ENCODE data around the gene PRRC1. TPM values are rescaled to one million over a fixed set of nuclear protein-coding genes. Genes with fewer than 3 reads are reported as not detected.

Gene PRRC1
- total RNA-seq, 2 experiments from 2014 or later = 35.8 to 47.1 TPM

- H3K36me3 Mint-ChIP-seq (ENCODE audit: low read depth) = peaks cover 38% of the 10 kb centered on the region
- no peak overlapping the region for H3K27ac Mint-ChIP-seq
- DNase-seq = no peak
- intact Hi-C loops (cut with DNase I, micrococcal nuclease) = no loop called here
- peaks cover 7% of the 10 kb centered on the region for H3K4me1 Mint-ChIP-seq
- ATAC-seq = no peak
- ChIA-PET CTCF (interaction anchor here (1.2 kb wide), 1 partner anchor 10 kb away, joined by 3 read pairs; no protein-coding TSS in a partner anchor), POLR2A (interaction anchor here (0.6 kb wide), 1 partner anchor 318 kb away, joined by 3 read pairs; no protein-coding TSS in a partner anchor)
- peaks cover 2% of the 10 kb centered on the region for H3K9me3 Mint-ChIP-seq (ENCODE audit: low read depth)
- no peak overlapping the region for H3K4me3 Mint-ChIP-seq
- no peaks in the 10 kb centered on the region for H3K27me3 Mint-ChIP-seq
Measured at GRCh38 chr5:127549551-127549950, 32.1 kb downstream of the PRRC1 start.

DNA sequence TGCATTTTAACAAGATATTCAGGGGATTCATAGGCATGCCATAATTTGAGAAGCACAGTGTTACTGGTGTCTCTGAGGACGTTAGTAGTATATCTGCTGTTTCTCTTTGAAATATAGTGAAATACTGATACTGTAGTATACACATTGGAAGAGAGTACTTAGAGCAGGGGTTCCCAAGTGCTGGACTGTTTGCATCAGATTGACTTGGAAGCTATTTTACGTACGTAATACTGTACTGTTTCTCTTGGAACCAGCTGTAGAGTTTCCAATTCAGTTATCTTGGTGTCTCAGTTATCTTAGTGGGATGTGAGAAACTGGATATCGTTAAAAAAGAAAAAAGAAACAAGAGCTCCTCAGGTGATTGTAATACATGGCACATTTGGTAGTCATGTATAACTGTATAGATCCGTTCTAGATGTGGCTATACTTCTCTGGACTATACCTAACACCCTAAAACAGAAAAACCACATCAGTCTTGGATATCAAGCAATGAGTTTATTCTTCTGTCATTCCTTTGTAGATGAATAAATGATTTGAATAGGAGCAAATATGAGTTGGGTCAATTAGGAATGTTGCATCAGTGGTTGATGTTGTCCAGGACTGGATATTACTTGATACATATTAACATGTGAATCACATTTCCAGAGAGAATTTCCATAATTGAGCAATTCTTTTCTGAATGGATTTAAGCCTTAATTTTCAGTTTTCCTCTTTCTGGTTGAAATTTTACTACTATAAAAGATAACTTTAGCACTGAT lies 33.4 kb downstream of the PRRC1 start:
- intact Hi-C loops (cut with DNase I, micrococcal nuclease) = no loop called here
- peaks cover 32% of the 10 kb centered on the region for H3K36me3 Mint-ChIP-seq (ENCODE audit: low read depth)
- H3K4me1 Mint-ChIP-seq = peaks cover 5% of the 10 kb centered on the region
- no peaks in the 10 kb centered on the region for H3K9me3 Mint-ChIP-seq (ENCODE audit: low read depth)
- no peak overlapping the region for H3K27ac Mint-ChIP-seq
- no peaks in the 10 kb centered on the region for H3K27me3 Mint-ChIP-seq
- no peak overlapping the region for H3K4me3 Mint-ChIP-seq
- ATAC-seq (no peak), DNase-seq (no peak)
- ChIA-PET CTCF (interaction anchor here (1.2 kb wide), 1 partner anchor 9 kb away, joined by 3 read pairs; no protein-coding TSS in a partner anchor), POLR2A (interaction anchor here (0.7 kb wide), 1 partner anchor 315 kb away, joined by 4 read pairs; no protein-coding TSS in a partner anchor)

DNA sequence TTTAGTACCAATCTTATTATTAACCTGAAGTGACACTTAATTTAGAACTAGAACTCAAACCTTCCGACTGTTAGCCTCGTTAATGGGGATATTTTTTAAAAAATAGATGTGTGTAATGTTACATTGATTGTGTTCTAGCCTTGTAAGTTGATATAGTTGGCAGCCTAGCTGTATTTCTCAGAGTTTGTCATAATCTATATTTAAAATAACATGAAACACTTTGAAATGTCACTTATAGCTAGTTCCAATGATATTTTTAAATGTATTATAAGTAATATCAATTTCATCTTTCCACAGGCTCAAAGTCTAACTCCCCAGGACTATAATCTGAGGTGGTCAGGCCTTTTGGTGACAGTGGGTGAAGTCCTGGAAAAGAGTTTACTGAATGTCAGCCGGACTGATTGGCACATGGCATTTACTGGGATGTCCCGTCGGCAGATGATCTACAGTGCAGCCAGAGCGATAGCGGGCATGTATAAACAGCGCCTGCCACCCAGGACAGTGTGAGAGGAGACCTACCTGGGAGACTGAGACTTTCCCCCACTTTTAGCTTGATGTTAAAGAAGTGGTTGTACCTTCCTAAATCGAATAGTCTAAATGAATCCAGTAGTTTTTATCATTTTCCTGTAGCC lies 34.1 kb downstream of the PRRC1 start:
- DNase-seq (no peak), ATAC-seq (no peak)
- POLR2A ChIA-PET = no interaction called here
- no peak overlapping the region for H3K4me3 Mint-ChIP-seq
- H3K36me3 Mint-ChIP-seq (ENCODE audit: low read depth) = peaks cover 25% of the 10 kb centered on the region
- CTCF ChIA-PET = no interaction called here
- H3K27ac Mint-ChIP-seq = no peak overlapping the region
- no peaks in the 10 kb centered on the region for H3K4me1 Mint-ChIP-seq
- H3K9me3 Mint-ChIP-seq (ENCODE audit: low read depth) = no peaks in the 10 kb centered on the region
- intact Hi-C loops (cut with DNase I, micrococcal nuclease) = no loop called here
- H3K27me3 Mint-ChIP-seq = no peaks in the 10 kb centered on the region

DNA sequence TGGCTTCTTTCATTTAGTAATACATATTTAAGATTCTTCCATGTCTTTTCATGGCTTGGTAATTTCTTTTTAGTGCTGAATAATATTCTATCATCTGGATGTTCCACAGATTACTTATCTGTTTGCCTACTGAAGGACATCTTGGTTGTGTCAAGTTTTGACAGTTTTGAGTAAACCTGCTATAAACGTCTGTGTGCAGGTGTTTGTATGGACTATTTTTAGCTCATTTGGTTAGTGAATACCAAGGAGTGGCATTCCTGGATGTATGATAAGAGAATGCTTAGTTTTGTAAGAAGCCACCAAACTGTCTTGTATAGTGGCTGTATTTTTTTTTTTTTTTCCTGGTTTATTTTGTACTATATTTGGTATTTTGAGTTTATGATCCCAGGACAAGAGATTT lies 38.4 kb downstream of the PRRC1 start:
- peaks cover 11% of the 10 kb centered on the region for H3K36me3 Mint-ChIP-seq (ENCODE audit: low read depth)
- no peak overlapping the region for H3K27ac Mint-ChIP-seq
- H3K4me1 Mint-ChIP-seq = peaks cover 4% of the 10 kb centered on the region
- DNase-seq (no peak), ATAC-seq (no peak)
- POLR2A ChIA-PET = no interaction called here
- intact Hi-C loops (cut with DNase I, micrococcal nuclease) = no loop called here
- H3K27me3 Mint-ChIP-seq = no peaks in the 10 kb centered on the region
- no peak overlapping the region for H3K4me3 Mint-ChIP-seq
- H3K9me3 Mint-ChIP-seq (ENCODE audit: low read depth) = no peaks in the 10 kb centered on the region
- CTCF ChIA-PET = no interaction called here

DNA sequence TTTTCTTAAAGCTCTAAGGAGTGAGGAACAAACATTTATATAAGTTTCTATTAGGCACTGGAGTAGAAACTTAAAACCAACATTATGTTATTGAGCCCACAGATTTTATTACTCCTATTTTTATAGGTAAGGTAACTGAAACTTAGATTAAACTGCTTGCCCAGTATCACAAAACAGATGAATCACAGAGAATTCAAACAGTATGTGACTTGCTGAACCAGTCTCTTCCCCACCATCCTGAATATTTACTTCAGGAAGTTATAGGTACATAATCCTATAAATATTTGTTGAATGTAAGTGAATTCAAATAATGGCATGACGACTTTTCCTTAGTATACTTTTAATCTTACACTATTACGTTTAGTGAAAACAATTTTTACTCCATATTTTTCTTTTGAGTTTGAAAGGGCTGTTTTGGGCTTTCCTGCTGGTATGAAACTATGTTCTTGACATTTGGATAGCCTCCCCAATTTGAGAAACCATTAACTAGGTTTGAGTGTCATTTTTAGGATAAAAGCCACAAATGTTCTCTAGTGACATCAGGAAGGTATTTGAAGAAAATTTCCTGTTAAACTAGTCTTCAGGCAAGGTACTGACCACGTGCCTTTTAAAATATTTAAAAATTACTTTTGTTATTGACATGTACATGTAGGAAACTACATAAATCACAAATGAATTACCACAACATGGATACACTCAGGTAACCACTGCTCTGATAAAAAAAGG lies 39.3 kb downstream of the PRRC1 start:
- Mint-ChIP-seq H3K36me3 (ENCODE audit: low read depth) (peaks cover 9% of the 10 kb centered on the region), H3K4me1 (peaks cover 4% of the 10 kb centered on the region), H3K27me3 (peaks cover under 1% of the 10 kb centered on the region), H3K9me3 (ENCODE audit: low read depth) (no peaks in the 10 kb centered on the region), H3K4me3 (no peak overlapping the region), H3K27ac (no peak overlapping the region)
- POLR2A ChIA-PET = no interaction called here
- intact Hi-C loops (cut with DNase I, micrococcal nuclease) = no loop called here
- DNase-seq (no peak), ATAC-seq (no peak)
- CTCF ChIA-PET = no interaction called here

GRCh38 chr5:127558273-127558672 lies 40.8 kb downstream of the PRRC1 start:
- peaks cover 4% of the 10 kb centered on the region for H3K36me3 Mint-ChIP-seq (ENCODE audit: low read depth)
- H3K27me3 Mint-ChIP-seq = peaks cover 2% of the 10 kb centered on the region
- intact Hi-C loops (cut with DNase I, micrococcal nuclease) = no loop called here
- DNase-seq (no peak), ATAC-seq (no peak)
- peaks cover 4% of the 10 kb centered on the region for H3K4me1 Mint-ChIP-seq
- POLR2A ChIA-PET = no interaction called here
- no peak overlapping the region for H3K27ac Mint-ChIP-seq
- no peaks in the 10 kb centered on the region for H3K9me3 Mint-ChIP-seq (ENCODE audit: low read depth)
- CTCF ChIA-PET = no interaction called here
- H3K4me3 Mint-ChIP-seq = no peak overlapping the region

- Mint-ChIP-seq H3K4me3 (no peak overlapping the region), H3K27me3 (peaks cover 8% of the 10 kb centered on the region), H3K4me1 (peaks cover 4% of the 10 kb centered on the region), H3K36me3 (ENCODE audit: low read depth) (no peaks in the 10 kb centered on the region), H3K27ac (no peak overlapping the region), H3K9me3 (ENCODE audit: low read depth) (no peaks in the 10 kb centered on the region)
- ChIA-PET CTCF (interaction anchor here (2.3 kb wide), 1 partner anchor 10 kb away, joined by 7 read pairs; no protein-coding TSS in a partner anchor), POLR2A (no interaction called here)
- no peak for DNase-seq
- no peak for ATAC-seq
- intact Hi-C loops (cut with DNase I, micrococcal nuclease) = loop anchor here (5.0 to 10.0 kb wide), 4 partner anchors 194 to 1284 kb away; no protein-coding TSS in a partner anchor
Measured at GRCh38 chr5:127561254-127561653, 43.8 kb downstream of the PRRC1 start.

DNA sequence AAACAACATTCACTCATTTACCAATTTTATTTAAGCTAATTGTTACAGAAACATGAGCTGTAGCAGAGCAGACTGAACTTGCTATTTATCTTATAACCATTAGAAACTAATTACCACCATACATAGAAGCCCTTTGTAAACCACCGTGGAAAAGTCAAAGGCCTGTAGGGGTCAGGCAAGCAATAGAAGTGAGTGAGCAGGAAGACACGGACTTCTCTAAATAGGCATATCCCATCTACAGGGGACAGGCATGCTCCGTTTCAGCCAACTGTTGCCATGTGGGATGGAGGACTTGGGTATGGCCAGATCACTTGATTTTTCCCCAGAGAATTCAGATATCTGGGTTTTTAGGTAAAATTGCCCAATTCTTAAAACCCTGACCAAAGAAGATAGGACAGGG lies 44.8 kb downstream of the PRRC1 start:
- intact Hi-C loops (cut with DNase I, micrococcal nuclease) = loop anchor here (5.0 to 10.0 kb wide), 4 partner anchors 193 to 1283 kb away; no protein-coding TSS in a partner anchor

GRCh38 chr5:127563136-127563535 lies 45.7 kb downstream of the PRRC1 start:
- peaks cover 18% of the 10 kb centered on the region for H3K27me3 Mint-ChIP-seq
- no peak for ATAC-seq
- H3K4me3 Mint-ChIP-seq = no peak overlapping the region
- no peaks in the 10 kb centered on the region for H3K36me3 Mint-ChIP-seq (ENCODE audit: low read depth)
- no peak for DNase-seq
- H3K27ac Mint-ChIP-seq = no peak overlapping the region
- no peaks in the 10 kb centered on the region for H3K9me3 Mint-ChIP-seq (ENCODE audit: low read depth)
- peaks cover 10% of the 10 kb centered on the region for H3K4me1 Mint-ChIP-seq
- ChIA-PET POLR2A (no interaction called here), CTCF (interaction anchor here (0.7 to 2.3 kb wide), 10 partner anchors 8 to 638 kb away, joined by 3 to 11 read pairs (median 4); no protein-coding TSS in a partner anchor)
- intact Hi-C loops (cut with DNase I, micrococcal nuclease) = loop anchor here (5.0 to 10.0 kb wide), 4 partner anchors 192 to 1282 kb away; no protein-coding TSS in a partner anchor

More for the DNA sequence above, 44.8 kb downstream of the PRRC1 start:
- Mint-ChIP-seq H3K27ac (no peak overlapping the region), H3K36me3 (ENCODE audit: low read depth) (no peaks in the 10 kb centered on the region), H3K9me3 (ENCODE audit: low read depth) (no peaks in the 10 kb centered on the region), H3K4me3 (no peak overlapping the region), H3K27me3 (peaks cover 14% of the 10 kb centered on the region), H3K4me1 (peaks cover 5% of the 10 kb centered on the region)
- ChIA-PET CTCF (interaction anchor here (1.2 to 2.3 kb wide), 4 partner anchors 9 to 31 kb away, joined by 3 to 9 read pairs (median 6); no protein-coding TSS in a partner anchor), POLR2A (no interaction called here)
- DNase-seq = no peak
- ATAC-seq = no peak

GRCh38 chr5:127564002-127564769 lies 46.7 kb downstream of the PRRC1 start:
- Mint-ChIP-seq H3K27me3 (peaks cover 19% of the 10 kb centered on the region), H3K27ac (no peak overlapping the region), H3K4me3 (no peak overlapping the region), H3K9me3 (ENCODE audit: low read depth) (no peaks in the 10 kb centered on the region), H3K36me3 (ENCODE audit: low read depth) (no peaks in the 10 kb centered on the region), H3K4me1 (peaks cover 8% of the 10 kb centered on the region)
- peak; percentile 73 for DNase-seq
- intact Hi-C loops (cut with DNase I, micrococcal nuclease) = loop anchor here (1.0 to 10.0 kb wide), 6 partner anchors 191 to 1281 kb away; no protein-coding TSS in a partner anchor
- peak; percentile 82 for ATAC-seq
- ChIA-PET POLR2A (no interaction called here), CTCF (interaction anchor here (0.7 to 2.3 kb wide), 19 partner anchors 9 to 934 kb away, joined by 3 to 11 read pairs (median 4); no protein-coding TSS in a partner anchor)

Measured in activated CD4-positive, alpha-beta T cell treated with anti-CD3 and anti-CD28 coated beads for 36 hours (primary cell).